ENCODE data around the gene LDLRAD4. TPM values are rescaled to one million over a fixed set of nuclear protein-coding genes. Genes with fewer than 3 reads are reported as not detected.

Gene LDLRAD4
- total and polyA plus RNA-seq, 8 donors: 2.0 to 47.9 (median 9.0) TPM

- H3K36me3 ChIP-seq: no peaks in the 10 kb centered on the region
- peaks cover 0 to 3% (median 0%) of the 10 kb centered on the region in 4 donors for H3K4me1 ChIP-seq
- H3K27ac ChIP-seq: no peak overlapping the region
- peaks cover 0 to 8% (median 0%) of the 10 kb centered on the region in 4 donors for H3K9me3 ChIP-seq
- no peak for DNase-seq
- 62 to 78% (median 73%) methylated on average over 8 of the region's 8 CpGs for WGBS, 5 donors
- H3K27me3 ChIP-seq: no peaks in the 10 kb centered on the region
- no peak overlapping the region for H3K4me3 ChIP-seq
- intact Hi-C loops (cut with DNase I; ENCODE audit: low total_unique reads): no loop called here
- TF ChIP-seq EP300 (IDR thresholded peaks at IDR 0.05): no peak
- TF ChIP-seq CTCF (IDR thresholded peaks at IDR 0.05): no peak
- no peak for TF ChIP-seq POLR2AphosphoS5 (IDR thresholded peaks at IDR 0.05)
- no peak for TF ChIP-seq POLR2A (IDR thresholded peaks at IDR 0.05)
Observed at GRCh38 chr18:13324880-13325279, 106.3 kb downstream of the LDLRAD4 start.

- 81 to 100% (median 86%) methylated on average over 1 of the region's 1 CpG for WGBS, 5 donors
- H3K9me3 ChIP-seq: peaks cover 0 to 8% (median 0%) of the 10 kb centered on the region in 4 donors
- no peaks in the 10 kb centered on the region for H3K27me3 ChIP-seq
- DNase-seq: no peak
- TF ChIP-seq CTCF (IDR thresholded peaks at IDR 0.05) (no peak), POLR2AphosphoS5 (IDR thresholded peaks at IDR 0.05) (no peak), EP300 (IDR thresholded peaks at IDR 0.05) (no peak), POLR2A (IDR thresholded peaks at IDR 0.05) (no peak)
- H3K4me1 ChIP-seq: peaks cover 0 to 3% (median 0%) of the 10 kb centered on the region in 4 donors
- intact Hi-C loops (cut with DNase I; ENCODE audit: low total_unique reads): no loop called here
- H3K4me3 ChIP-seq: no peak overlapping the region
- H3K27ac ChIP-seq: no peak overlapping the region
- no peaks in the 10 kb centered on the region for H3K36me3 ChIP-seq
Observed at GRCh38 chr18:13328213-13328612, 109.7 kb downstream of the LDLRAD4 start.

- DNase-seq: no peak
- WGBS, 5 donors: 55 to 73% (median 72%) methylated on average over 1 of the region's 1 CpG
- intact Hi-C loops (cut with DNase I; ENCODE audit: low total_unique reads): no loop called here
- Histone ChIP-seq H3K27ac (no peak overlapping the region), H3K4me3 (no peak overlapping the region), H3K4me1 (no peaks in the 10 kb centered on the region), H3K27me3 (no peaks in the 10 kb centered on the region), H3K36me3 (no peaks in the 10 kb centered on the region), H3K9me3 (peaks cover 0 to 16% (median 0%) of the 10 kb centered on the region in 4 donors)
- TF ChIP-seq POLR2A (IDR thresholded peaks at IDR 0.05) (no peak), CTCF (IDR thresholded peaks at IDR 0.05) (no peak), EP300 (IDR thresholded peaks at IDR 0.05) (no peak), POLR2AphosphoS5 (IDR thresholded peaks at IDR 0.05) (no peak)
Observed at GRCh38 chr18:13330996-13331395, 112.4 kb downstream of the LDLRAD4 start.

GRCh38 chr18:13331846-13332245 is 113.3 kb downstream of the LDLRAD4 start:
- intact Hi-C loops (cut with DNase I; ENCODE audit: low total_unique reads): no loop called here
- no peak overlapping the region for H3K4me3 ChIP-seq
- H3K27me3 ChIP-seq: no peaks in the 10 kb centered on the region
- peaks cover 0 to 16% (median 0%) of the 10 kb centered on the region in 4 donors for H3K9me3 ChIP-seq
- no peak for TF ChIP-seq POLR2A (IDR thresholded peaks at IDR 0.05)
- no peak for TF ChIP-seq EP300 (IDR thresholded peaks at IDR 0.05)
- TF ChIP-seq CTCF (IDR thresholded peaks at IDR 0.05): no peak
- no peak for TF ChIP-seq POLR2AphosphoS5 (IDR thresholded peaks at IDR 0.05)
- 88 to 94% (median 89%) methylated on average over 3 of the region's 3 CpGs for WGBS, 5 donors
- no peaks in the 10 kb centered on the region for H3K4me1 ChIP-seq
- no peaks in the 10 kb centered on the region for H3K36me3 ChIP-seq
- no peak overlapping the region for H3K27ac ChIP-seq
- no peak for DNase-seq

All from stomach (tissue), 9 donors.